ENCODE data around the gene TMEM229B.

The TMEM229B gene

DNA sequence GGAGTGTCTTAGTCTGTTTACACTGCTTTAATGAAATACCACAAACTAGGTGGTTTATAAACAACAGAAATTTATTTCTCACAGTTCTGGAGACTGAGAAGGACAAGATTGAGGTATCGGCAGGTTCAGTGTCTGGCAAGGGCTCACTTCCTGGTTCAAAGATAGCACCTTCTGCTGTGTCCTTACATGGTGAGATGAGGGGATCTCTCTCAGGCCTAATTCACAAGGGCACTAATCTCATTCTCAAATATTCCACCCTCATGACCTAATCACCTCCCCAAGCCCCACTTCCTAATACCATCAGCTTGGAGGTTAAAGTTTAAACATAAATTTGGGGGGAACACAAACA lies 41.5 kb downstream of the TMEM229B start:
- DNase-seq (ENCODE audit: low read depth) = no peak
- TF ChIP-seq, protein P1, sequence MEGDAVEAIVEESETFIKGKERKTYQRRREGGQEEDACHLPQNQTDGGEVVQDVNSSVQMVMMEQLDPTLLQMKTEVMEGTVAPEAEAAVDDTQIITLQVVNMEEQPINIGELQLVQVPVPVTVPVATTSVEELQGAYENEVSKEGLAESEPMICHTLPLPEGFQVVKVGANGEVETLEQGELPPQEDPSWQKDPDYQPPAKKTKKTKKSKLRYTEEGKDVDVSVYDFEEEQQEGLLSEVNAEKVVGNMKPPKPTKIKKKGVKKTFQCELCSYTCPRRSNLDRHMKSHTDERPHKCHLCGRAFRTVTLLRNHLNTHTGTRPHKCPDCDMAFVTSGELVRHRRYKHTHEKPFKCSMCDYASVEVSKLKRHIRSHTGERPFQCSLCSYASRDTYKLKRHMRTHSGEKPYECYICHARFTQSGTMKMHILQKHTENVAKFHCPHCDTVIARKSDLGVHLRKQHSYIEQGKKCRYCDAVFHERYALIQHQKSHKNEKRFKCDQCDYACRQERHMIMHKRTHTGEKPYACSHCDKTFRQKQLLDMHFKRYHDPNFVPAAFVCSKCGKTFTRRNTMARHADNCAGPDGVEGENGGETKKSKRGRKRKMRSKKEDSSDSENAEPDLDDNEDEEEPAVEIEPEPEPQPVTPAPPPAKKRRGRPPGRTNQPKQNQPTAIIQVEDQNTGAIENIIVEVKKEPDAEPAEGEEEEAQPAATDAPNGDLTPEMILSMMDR (conservative IDR thresholded peaks at IDR 0.05; ENCODE audit: low read depth, low read length) = no peak
- no peak overlapping the region for H3K4me3 ChIP-seq (ENCODE audit: low read depth, low read length)

DNA sequence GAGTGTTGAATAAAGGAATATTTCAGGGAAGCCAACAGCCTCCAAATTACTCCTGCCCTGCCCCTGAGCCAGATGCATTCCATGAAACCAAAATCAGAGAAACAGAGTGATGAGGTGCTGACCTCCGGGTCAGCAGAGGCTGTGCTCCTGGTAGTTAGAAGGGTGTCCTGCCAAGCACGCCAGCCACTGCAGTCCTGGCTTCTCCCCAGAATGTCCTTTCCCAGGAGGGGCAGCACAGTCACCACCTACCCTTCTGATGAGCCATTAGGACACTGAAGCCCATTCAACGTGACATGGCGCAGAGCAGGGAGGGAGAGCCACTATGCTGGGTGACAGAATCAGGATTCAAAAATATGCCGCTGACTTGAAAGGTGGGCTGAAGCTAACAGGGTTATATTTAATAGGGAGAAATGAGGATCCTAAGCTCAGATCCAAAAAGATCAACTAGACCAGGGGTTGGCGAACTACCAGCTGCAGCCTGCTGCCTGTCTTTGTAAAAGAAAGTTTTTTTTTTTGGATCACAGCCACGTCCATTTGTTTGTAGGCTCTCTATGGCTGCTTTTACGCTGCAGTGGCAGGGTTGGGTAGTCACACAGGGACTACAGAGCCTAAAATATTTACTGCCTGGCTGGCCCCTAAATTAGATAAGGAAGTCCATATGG lies 42.0 kb downstream of the TMEM229B start:
- no peak for DNase-seq (ENCODE audit: low read depth)
- no peak overlapping the region for H3K4me3 ChIP-seq (ENCODE audit: low read depth, low read length)
- TF ChIP-seq, protein P1 (conservative IDR thresholded peaks at IDR 0.05; ENCODE audit: low read depth, low read length) = no peak

DNA sequence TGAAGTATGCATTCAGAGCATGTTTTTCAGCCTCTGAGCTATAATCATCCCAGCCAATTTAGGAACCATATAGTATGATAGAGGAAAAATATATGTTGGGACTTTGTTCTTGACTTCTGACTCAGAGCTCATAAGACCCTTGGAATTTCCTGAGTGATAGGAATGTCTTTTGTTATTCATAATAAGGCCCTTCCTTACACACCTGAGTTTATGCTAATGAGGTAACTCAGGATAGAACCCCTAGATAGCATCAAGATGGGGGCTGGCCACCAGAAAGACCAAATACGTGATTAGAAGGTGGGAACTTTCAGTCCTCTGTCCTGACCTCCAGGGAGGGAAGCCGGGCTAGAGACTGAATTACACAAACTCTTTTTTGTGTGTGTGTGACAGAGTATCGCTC lies 44.1 kb downstream of the TMEM229B start:
- no peak for DNase-seq (ENCODE audit: low read depth)
- TF ChIP-seq, protein P1 (conservative IDR thresholded peaks at IDR 0.05; ENCODE audit: low read depth, low read length) = no peak
- no peak overlapping the region for H3K4me3 ChIP-seq (ENCODE audit: low read depth, low read length)

DNA sequence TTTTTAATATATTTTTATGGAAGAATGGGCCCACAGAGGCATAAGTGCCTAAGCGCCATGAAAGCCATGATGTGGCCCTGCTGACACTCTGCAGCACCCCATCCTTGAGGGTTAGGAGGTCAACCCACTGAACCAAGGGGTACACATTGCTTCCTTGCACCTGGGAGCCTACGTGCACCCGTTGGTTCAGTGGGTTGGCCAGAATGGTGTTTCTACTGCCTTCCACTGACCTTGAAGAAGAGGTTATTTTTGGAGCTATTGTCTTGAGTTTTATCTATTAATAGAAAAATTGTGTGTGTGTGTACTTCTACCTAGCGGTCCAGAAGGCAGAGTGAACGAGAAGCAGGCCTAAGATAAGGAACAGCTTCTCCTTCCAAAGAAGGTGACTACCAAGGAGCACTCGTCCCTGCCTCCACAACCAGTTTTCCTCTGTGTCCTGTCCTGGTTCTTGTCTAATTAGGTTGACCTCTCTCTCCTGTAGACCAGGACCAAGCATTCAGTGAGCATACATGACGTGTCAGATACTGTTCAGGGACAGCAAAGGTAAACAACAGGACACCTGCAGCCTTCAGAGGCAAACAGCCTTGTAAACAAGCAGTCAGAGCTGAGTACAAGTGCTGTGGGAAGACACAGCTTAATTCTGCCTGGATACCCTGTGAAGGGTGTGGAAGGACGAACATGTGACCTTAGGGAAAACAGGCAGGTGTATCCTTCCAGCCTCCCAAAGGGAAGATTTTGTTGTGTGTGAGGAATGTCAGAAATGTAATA lies 46.2 kb downstream of the TMEM229B start:
- TF ChIP-seq, protein P1 (conservative IDR thresholded peaks at IDR 0.05; ENCODE audit: low read depth, low read length) = no peak
- no peak for DNase-seq (ENCODE audit: low read depth)
- no peak overlapping the region for H3K4me3 ChIP-seq (ENCODE audit: low read depth, low read length)

DNA sequence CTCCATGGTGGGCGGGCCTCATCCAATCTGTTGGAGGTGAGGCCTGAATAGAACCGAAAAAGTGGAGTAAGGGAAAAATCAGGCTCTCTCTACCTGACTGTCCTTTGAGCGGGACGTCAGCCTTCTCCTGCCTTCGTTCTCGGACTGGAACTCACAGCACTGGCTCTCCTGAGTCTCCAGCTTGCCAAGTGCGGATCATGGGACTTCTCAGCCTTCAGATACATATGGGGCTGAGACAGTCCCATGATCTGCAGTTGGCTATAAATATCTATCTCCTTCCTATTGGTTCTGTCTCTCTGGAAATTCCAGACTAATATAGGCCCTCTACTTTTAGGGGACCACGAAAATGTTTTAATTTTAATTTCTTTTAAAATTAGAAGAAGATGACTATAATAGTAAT lies 46.8 kb downstream of the TMEM229B start:
- no peak for DNase-seq (ENCODE audit: low read depth)
- TF ChIP-seq, protein P1 (conservative IDR thresholded peaks at IDR 0.05; ENCODE audit: low read depth, low read length) = no peak

DNA sequence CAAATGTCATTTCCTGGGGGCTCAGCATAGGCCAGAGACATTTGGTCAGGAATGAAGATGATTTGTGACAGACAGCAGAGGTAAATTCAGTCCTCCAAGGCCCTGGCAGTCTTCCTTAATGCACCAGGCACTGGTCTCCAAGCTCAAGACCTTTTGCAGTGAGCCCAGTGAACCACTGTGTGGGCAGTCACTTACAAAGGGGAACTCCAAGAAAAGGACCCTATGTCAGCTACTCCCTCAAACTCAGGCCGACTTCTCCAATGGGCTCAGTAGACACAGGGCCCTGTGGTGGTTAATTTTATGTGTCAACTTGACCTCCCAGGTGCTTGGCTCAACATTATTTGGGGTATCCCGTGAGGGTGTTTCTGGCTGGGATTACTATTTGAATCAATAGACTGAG lies 47.3 kb downstream of the TMEM229B start:
- H3K4me3 ChIP-seq (ENCODE audit: low read depth, low read length) = no peak overlapping the region
- DNase-seq (ENCODE audit: low read depth) = no peak
- TF ChIP-seq, protein P1 (conservative IDR thresholded peaks at IDR 0.05; ENCODE audit: low read depth, low read length) = no peak

More for the DNA sequence above, 46.8 kb downstream of the TMEM229B start:
- H3K4me3 ChIP-seq (ENCODE audit: low read depth, low read length) = no peak overlapping the region

DNA sequence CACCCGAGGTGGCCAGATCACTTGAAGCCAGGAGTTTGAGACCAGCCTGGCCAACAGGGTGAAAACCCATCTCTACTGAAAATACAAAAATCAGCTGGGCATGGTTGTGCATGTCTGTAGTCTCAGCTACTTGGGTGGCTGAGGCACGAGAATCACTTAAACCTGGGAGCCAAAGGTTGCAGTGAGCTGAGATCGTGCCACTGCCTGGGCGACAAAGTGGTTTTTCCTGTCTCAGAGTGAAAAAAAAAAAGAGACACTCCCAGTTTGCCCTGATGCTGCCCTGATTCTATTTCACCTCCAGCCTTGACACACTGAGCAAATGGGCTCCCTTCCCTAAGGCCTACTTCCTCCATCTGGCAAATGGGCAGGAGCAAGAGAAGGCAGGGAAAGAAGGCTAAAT lies 48.0 kb downstream of the TMEM229B start:
- H3K4me3 ChIP-seq (ENCODE audit: low read depth, low read length) = no peak overlapping the region
- TF ChIP-seq, protein P1 (conservative IDR thresholded peaks at IDR 0.05; ENCODE audit: low read depth, low read length) = no peak
- DNase-seq (ENCODE audit: low read depth) = no peak

Data from choroid plexus epithelial cell (primary cell).